Gastrocnemius medialis (tissue), 4 donors: Measurements from ENCODE around the gene SMARCAL1. TPM values are rescaled to one million over a fixed set of nuclear protein-coding genes. Genes with fewer than 3 reads are reported as not detected.
A peak's percentile ranks its signal among the peaks of the same experiment; 100 is the strongest.

Experiments
- ATAC-seq, 2 donors: fragments of 150-250 bp; one replicate each; pipeline ENCODE4 v1.9.1; 2016
- DNase-seq, 2 donors: peaks; one replicate each; pipeline ENCODE4 v3.0.0-alpha.2; 2019
- H3K27ac ChIP-seq, 4 donors: fragments of 200-600 bp; sonication (generic); 1 replicate in 1 of 4; 2 replicates in 3 of 4; pipeline ENCODE4 v1.5.1; 2016 to 2018; ENCODE audit warnings: mild to moderate bottlenecking in 2 of 4, moderate library complexity in 1 of 4
- H3K27me3 ChIP-seq, 3 donors: fragments of 200-600 bp; sonication (generic) in 2 of 3; 1 replicate in 1 of 3; 2 replicates in 2 of 3; pipeline versions ENCODE4 v1.5.1 to v1.6.0; 2016 to 2019; ENCODE audit warnings: mild to moderate bottlenecking in 1 of 3, moderate library complexity in 1 of 3
- H3K36me3 ChIP-seq, 2 donors: fragments of 200-600 bp; sonication (generic) in 1 of 2; one replicate each; pipeline ENCODE4 v1.5.1; 2017 to 2018
- H3K4me1 ChIP-seq, 2 donors: fragments of 200-600 bp; sonication (generic) in 1 of 2; one replicate each; pipeline ENCODE4 v1.5.1; 2016 to 2017; ENCODE audit warnings: mild to moderate bottlenecking in 2 of 2
- H3K4me3 ChIP-seq, 4 donors: fragments of 200-600 bp; sonication (generic) in 3 of 4; 1 replicate in 1 of 4; 2 replicates in 3 of 4; pipeline ENCODE4 v1.5.1; 2016 to 2019; ENCODE audit warnings: mild to moderate bottlenecking in 2 of 4
- H3K9me3 ChIP-seq, 3 donors: fragments of 200-600 bp; sonication (generic) in 2 of 3; 1 replicate in 1 of 3; 2 replicates in 2 of 3; pipeline ENCODE4 v1.5.1; 2016 to 2019
- CTCF ChIP-seq, 5 experiments: fragments of 450-650 bp in 3 of 5; fragments of 200-600 bp in 2 of 5; sonication (generic) in 2 of 5; IDR thresholded peaks in 4 of 5; conservative IDR thresholded peaks in 1 of 5; 1 replicate in 4 of 5; 2 replicates in 1 of 5; pipeline ENCODE4 v1.5.1; 2016 to 2019; ENCODE audit warnings: antibody characterized with exemption in 5 of 5, mild to moderate bottlenecking in 3 of 5, moderate library complexity in 3 of 5
- POLR2A ChIP-seq, 2 donors: fragments of 450-650 bp; IDR thresholded peaks; one replicate each; pipeline ENCODE4 v1.6.1; 2017; ENCODE audit warnings: antibody characterized with exemption in 2 of 2, mild to moderate bottlenecking in 2 of 2, moderate library complexity in 2 of 2
- in situ Hi-C, 4 donors: fragments of 200-750 bp; cut with MboI; loops; one replicate each; pipeline versions ENCODE4 v1.15.0 to v1.8.0; 2017; ENCODE audit warnings: low sequenced_read_pairs in 4 of 4
- intact Hi-C: fragments of 100-400 bp; cut with DNase I; formaldehyde crosslinking; loops from one replicate; pipeline ENCODE4 v1.15.1; 2023; ENCODE audit warnings: low total_unique reads
- total RNA-seq, 4 donors: library from RNA; depleted of rRNA; stranded (reverse); fragments of >200 nt; gene quantifications; one replicate each; pipeline versions ENCODE4 v1.1.0 to v1.2.3, GENCODE V29; 2016

SMARCAL1 gene
- total RNA-seq, 4 donors from 2014 or later, result 5.8 to 20.7 (median 7.8) TPM

GRCh38 chr2:216420367-216421101, 8.2 kb downstream of the SMARCAL1 start:
- Histone ChIP-seq H3K9me3 (no peaks in the 10 kb centered on the region), H3K27me3 (no peaks in the 10 kb centered on the region), H3K4me1 (peaks cover 15 to 20% of the 10 kb centered on the region in 2 donors), H3K4me3 (no peak overlapping the region), H3K36me3 (peaks cover 3 to 65% of the 10 kb centered on the region in 2 donors), H3K27ac (no peak overlapping the region)
- in situ Hi-C loops (loop anchor here in 3 of 4 donors (25.0 kb wide), 1 partner anchor 308 kb away; the partner anchor contains the start of gene XRCC5 (in 3 of the 3)), intact Hi-C loops (no loop called here)
- DNase-seq (no peak), ATAC-seq (no peak)
- no peak for TF ChIP-seq POLR2A (IDR thresholded peaks at IDR 0.05)
- TF ChIP-seq CTCF (IDR thresholded peaks at IDR 0.05 in 4 of 5, conservative IDR thresholded peaks at IDR 0.05 in 1 of 5), result no peak

GRCh38 chr2:216423071-216423470, 10.8 kb downstream of the SMARCAL1 start:
- Histone ChIP-seq H3K4me3 (no peak overlapping the region), H3K27me3 (no peaks in the 10 kb centered on the region), H3K27ac (no peak overlapping the region), H3K9me3 (no peaks in the 10 kb centered on the region), H3K4me1 (peaks cover 15 to 22% of the 10 kb centered on the region in 2 donors), H3K36me3 (peaks cover 3 to 46% of the 10 kb centered on the region in 2 donors)
- no peak for TF ChIP-seq POLR2A (IDR thresholded peaks at IDR 0.05)
- no peak for TF ChIP-seq CTCF (IDR thresholded peaks at IDR 0.05 in 4 of 5, conservative IDR thresholded peaks at IDR 0.05 in 1 of 5)
- in situ Hi-C loops (loop anchor here in 3 of 4 donors (25.0 kb wide), 1 partner anchor 311 kb away; the partner anchor contains the start of gene XRCC5 (in 3 of the 3)), intact Hi-C loops (no loop called here)
- no peak for ATAC-seq
- no peak for DNase-seq

- in situ Hi-C loops, result loop anchor here in 3 of 4 donors (25.0 kb wide), 1 partner anchor 312 kb away; the partner anchor contains the start of gene XRCC5 (in 3 of the 3)
- intact Hi-C loops, result no loop called here
- DNase-seq (no peak), ATAC-seq (no peak)
- Histone ChIP-seq H3K4me3 (no peak overlapping the region), H3K9me3 (no peaks in the 10 kb centered on the region), H3K4me1 (peaks cover 15 to 22% of the 10 kb centered on the region in 2 donors), H3K27me3 (no peaks in the 10 kb centered on the region), H3K36me3 (peaks cover 3 to 52% of the 10 kb centered on the region in 2 donors), H3K27ac (peak overlapping the region; percentile 27 to 47 (median 42))
- TF ChIP-seq POLR2A (IDR thresholded peaks at IDR 0.05) (no peak), CTCF (IDR thresholded peaks at IDR 0.05 in 4 of 5, conservative IDR thresholded peaks at IDR 0.05 in 1 of 5) (no peak)
Observed at GRCh38 chr2:216424274-216424673, 12.0 kb downstream of the SMARCAL1 start.

- Histone ChIP-seq H3K4me1 (peaks cover 15 to 22% of the 10 kb centered on the region in 2 donors), H3K27ac (peak overlapping the region; percentile 27 to 47 (median 42)), H3K9me3 (no peaks in the 10 kb centered on the region), H3K27me3 (no peaks in the 10 kb centered on the region), H3K4me3 (no peak overlapping the region), H3K36me3 (peaks cover 3 to 58% of the 10 kb centered on the region in 2 donors)
- TF ChIP-seq CTCF (IDR thresholded peaks at IDR 0.05 in 4 of 5, conservative IDR thresholded peaks at IDR 0.05 in 1 of 5) (no peak), POLR2A (IDR thresholded peaks at IDR 0.05) (no peak)
- intact Hi-C loops, result no loop called here
- peak; percentile 19 to 62 for ATAC-seq
- DNase-seq, result peak in 1 of 2 donors; percentile 24
- in situ Hi-C loops, result no loop called here
Observed at GRCh38 chr2:216425008-216425787, 12.9 kb downstream of the SMARCAL1 start.
